Measurements from ENCODE around the gene ARHGEF11.

- TF ChIP-seq, protein P1, sequence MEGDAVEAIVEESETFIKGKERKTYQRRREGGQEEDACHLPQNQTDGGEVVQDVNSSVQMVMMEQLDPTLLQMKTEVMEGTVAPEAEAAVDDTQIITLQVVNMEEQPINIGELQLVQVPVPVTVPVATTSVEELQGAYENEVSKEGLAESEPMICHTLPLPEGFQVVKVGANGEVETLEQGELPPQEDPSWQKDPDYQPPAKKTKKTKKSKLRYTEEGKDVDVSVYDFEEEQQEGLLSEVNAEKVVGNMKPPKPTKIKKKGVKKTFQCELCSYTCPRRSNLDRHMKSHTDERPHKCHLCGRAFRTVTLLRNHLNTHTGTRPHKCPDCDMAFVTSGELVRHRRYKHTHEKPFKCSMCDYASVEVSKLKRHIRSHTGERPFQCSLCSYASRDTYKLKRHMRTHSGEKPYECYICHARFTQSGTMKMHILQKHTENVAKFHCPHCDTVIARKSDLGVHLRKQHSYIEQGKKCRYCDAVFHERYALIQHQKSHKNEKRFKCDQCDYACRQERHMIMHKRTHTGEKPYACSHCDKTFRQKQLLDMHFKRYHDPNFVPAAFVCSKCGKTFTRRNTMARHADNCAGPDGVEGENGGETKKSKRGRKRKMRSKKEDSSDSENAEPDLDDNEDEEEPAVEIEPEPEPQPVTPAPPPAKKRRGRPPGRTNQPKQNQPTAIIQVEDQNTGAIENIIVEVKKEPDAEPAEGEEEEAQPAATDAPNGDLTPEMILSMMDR (conservative IDR thresholded peaks at IDR 0.05): no peak
- no peak for TF ChIP-seq EZH2 (IDR thresholded peaks at IDR 0.05; ENCODE audit: low read depth)
These were observed 81.9 kb downstream of the ARHGEF11 start for GRCh38 chr1:156963621-156964020.
